Stimulated activated CD8-positive, alpha-beta memory T cell treated with anti-CD3 and anti-CD28 coated beads, Interleukin-12 subunit alpha, Interleukin-12 subunit beta, amount 100 ng/mL, for 1 hour (primary cell): ENCODE measurements around the gene NEU4.
"Not testable (repeated sequence)": the region's sequence is repeated elsewhere in the genome, so short reads cannot be mapped to it uniquely, and the experiment has no call there.

Experiments
- DNase-seq: peaks from one replicate; pipeline ENCODE4 v3.0.0-alpha.2; 2020; ENCODE audit warnings: low read depth

NEU4 gene

GRCh38 chr2:241775223-241776177, 33.5 kb upstream of the NEU4 start:
- DNase-seq = no peak

- DNase-seq = no peak
Observed at GRCh38 chr2:241776336-241777169, 32.4 kb upstream of the NEU4 start, which contains the start of gene GAL3ST2. GAL3ST2 (plus strand) TSS chr2:241776822; CDS start chr2:241776956, 134 bp downstream.

- no peak for DNase-seq
Observed at GRCh38 chr2:241777170-241777685, 31.8 kb upstream of the NEU4 start.

- no peak for DNase-seq
Observed at GRCh38 chr2:241777686-241778627, 31.0 kb upstream of the NEU4 start.

GRCh38 chr2:241780939-241781569, 27.9 kb upstream of the NEU4 start:
- no peak for DNase-seq

GRCh38 chr2:241782053-241782452, 26.9 kb upstream of the NEU4 start:
- not testable (repeated sequence) for DNase-seq

- no peak for DNase-seq
Observed at GRCh38 chr2:241788135-241788534, 20.9 kb upstream of the NEU4 start.

- no peak for DNase-seq
Observed at GRCh38 chr2:241788572-241788971, 20.4 kb upstream of the NEU4 start.

GRCh38 chr2:241791385-241791784, 17.6 kb upstream of the NEU4 start:
- DNase-seq = not testable (repeated sequence)

- no peak for DNase-seq
Observed at GRCh38 chr2:241793385-241793784, 15.6 kb upstream of the NEU4 start.

- no peak for DNase-seq
Observed at GRCh38 chr2:241794250-241794823, 14.7 kb upstream of the NEU4 start.

GRCh38 chr2:241795021-241795999, 13.7 kb upstream of the NEU4 start:
- no peak for DNase-seq

GRCh38 chr2:241796209-241796608, 12.8 kb upstream of the NEU4 start:
- DNase-seq = no peak

GRCh38 chr2:241796610-241797138, 12.3 kb upstream of the NEU4 start:
- DNase-seq = no peak

- DNase-seq = no peak
Observed at GRCh38 chr2:241797441-241798080, 11.4 kb upstream of the NEU4 start.

GRCh38 chr2:241798081-241798630, 10.8 kb upstream of the NEU4 start:
- no peak for DNase-seq

GRCh38 chr2:241798631-241799521, 10.1 kb upstream of the NEU4 start:
- DNase-seq = no peak
